ENCODE data around the gene SGIP1.

SGIP1 gene

DNA sequence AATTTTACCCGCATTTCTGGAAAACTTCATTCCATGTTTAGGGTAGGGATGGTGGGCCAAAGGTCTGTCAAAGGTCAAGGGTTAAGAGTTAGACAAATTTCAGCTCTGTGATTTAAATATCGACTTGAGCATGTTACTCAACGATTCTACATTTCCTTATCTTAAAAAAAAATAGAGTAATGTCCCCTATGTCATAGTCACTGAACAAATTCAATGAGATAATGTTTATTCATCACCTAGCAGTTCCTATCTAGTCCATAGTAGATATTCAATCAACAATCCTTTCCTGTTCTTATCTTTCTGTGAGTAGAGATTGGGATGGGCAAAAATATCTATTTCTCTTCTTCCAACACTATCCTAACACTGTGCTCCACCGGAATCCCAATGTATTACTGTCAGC is 217.2 kb downstream of the SGIP1 start:
- Histone ChIP-seq H3K4me3 (ENCODE audit: low read length in 2 of 2) (no peak overlapping the region), H4K91ac (ENCODE audit: low read depth, low read length, poor library complexity) (no peak overlapping the region), H3K27me3 (ENCODE audit: control insufficient read depth in 3 of 3, insufficient read depth in 3 of 3, low read depth in 1 of 3, low read length in 3 of 3) (peaks cover 0 to 13% (median 2%) of the 10 kb centered on the region in 3 experiments), H3K4me1 (ENCODE audit: control insufficient read depth in 2 of 2, insufficient read depth in 1 of 2, low read depth in 1 of 2, low read length in 2 of 2) (peaks cover 3 to 7% of the 10 kb centered on the region in 2 donors), H3K4ac (ENCODE audit: low read length) (no peak overlapping the region), H4K8ac (ENCODE audit: low read depth, low read length) (no peak overlapping the region), H2BK120ac (ENCODE audit: low read depth, low read length) (no peak overlapping the region), H3K27ac (replicated peaks; ENCODE audit: low read length) (no peak overlapping the region), H3K18ac (ENCODE audit: low read length) (no peak overlapping the region), H2BK15ac (ENCODE audit: low read length) (no peak overlapping the region), H2BK5ac (ENCODE audit: low read length) (no peak overlapping the region), H3K79me1 (ENCODE audit: low read depth, low read length) (no peaks in the 10 kb centered on the region), H3K14ac (ENCODE audit: low read length) (no peak overlapping the region), H3K9me3 (replicated peaks in 1 of 2; ENCODE audit: control insufficient read depth in 2 of 2, insufficient read depth in 1 of 2, low read depth in 1 of 2, low read length in 2 of 2) (peaks cover 0 to 2% of the 10 kb centered on the region in 2 donors), H3K9ac (ENCODE audit: low read depth, low read length, poor library complexity) (no peak overlapping the region), H2BK12ac (ENCODE audit: low read length) (no peak overlapping the region), H2AFZ (ENCODE audit: low read length) (no peak overlapping the region), H3K23ac (ENCODE audit: low read depth, low read length, poor library complexity) (no peak overlapping the region), H3K36me3 (replicated peaks in 1 of 2; ENCODE audit: control insufficient read depth in 2 of 2, insufficient read depth in 2 of 2, low read length in 2 of 2) (no peaks in the 10 kb centered on the region), H2AK5ac (ENCODE audit: low read depth, low read length) (no peak overlapping the region), H3K4me2 (ENCODE audit: insufficient read depth, low read length, poor library complexity, severe bottlenecking) (no peak overlapping the region)
- no peak for DNase-seq (ENCODE audit: low spot score)
- no CpG with 5 or more reads among the region's 4 CpGs for WGBS, 2 donors (ENCODE audit: extremely low coverage in 2 of 2, insufficient read length in 2 of 2, insufficient replicate concordance in 1 of 2)

DNA sequence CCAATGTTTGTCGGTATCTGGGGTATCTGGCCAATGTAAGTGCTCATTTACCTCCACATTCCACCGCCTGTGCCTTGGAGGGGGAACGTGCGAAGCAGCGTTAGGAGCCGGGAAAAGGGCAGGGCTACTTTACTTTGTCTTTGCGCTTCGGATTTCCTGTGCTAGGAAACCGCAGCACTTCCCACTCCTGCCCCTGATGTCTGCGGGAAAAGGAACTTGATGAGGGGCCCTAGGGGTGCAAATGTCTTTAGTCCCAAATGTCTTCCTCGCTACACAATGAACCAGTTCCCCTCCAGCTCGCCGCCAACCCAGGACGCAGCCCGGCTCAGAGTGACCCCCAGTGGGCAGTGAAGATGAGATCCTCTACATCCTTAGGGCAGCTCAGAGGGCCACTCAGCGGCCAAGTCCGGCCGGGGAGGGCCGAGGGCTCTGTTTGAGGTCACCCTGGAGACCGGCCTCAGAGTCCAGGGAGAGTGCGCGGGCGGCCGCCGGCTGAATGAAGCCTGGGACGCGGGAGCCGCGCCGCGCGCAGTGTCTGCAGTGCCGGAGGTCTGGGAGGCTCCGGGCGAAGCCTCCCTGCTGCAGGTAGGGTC is 218.1 kb downstream of the SGIP1 start, which contains the start of gene DYNLT5:
TSS of gene DYNLT5 (plus strand) at position 460 of the 593 bp plus-strand sequence. CDS start 2,200 bp downstream, outside the sequence.
- H3K79me1 ChIP-seq (ENCODE audit: low read depth, low read length), result no peaks in the 10 kb centered on the region

DNA sequence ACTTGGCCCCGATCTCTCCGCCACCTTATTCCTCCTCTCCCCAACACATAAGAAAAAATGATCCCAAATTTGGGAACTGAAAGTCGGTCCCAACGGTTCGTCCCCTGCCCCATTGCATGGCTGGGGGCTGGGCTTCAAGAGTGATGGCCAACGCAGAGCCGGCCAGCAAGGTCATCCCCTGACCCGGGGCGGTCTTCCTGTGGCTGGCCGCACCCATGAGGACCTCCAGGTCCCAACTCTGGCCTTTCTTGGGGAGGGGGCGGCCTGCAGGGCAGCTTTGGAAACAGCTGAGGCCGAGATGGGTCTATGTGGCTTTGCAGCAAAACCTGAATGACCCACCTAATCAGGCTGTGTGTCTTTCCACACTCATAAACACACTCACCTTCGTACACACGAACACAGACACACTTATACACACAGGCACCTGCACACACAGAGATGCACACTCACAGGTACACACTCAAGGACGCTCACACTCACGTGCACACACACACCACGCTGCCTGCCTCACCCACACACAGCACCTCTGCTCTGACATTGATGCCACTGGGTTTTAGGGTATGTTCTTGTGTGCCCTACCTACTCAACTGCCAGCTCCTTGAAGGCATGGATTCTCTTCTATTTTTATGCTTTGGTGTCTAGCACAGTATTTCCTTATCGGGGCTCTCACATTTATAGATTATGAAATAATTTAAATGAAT is 218.9 kb downstream of the SGIP1 start:
- whole genome bisulfite sequencing, 2 donors (ENCODE audit: extremely low coverage in 2 of 2, insufficient read length in 2 of 2, insufficient replicate concordance in 1 of 2), result no CpG with 5 or more reads among the region's 18 CpGs
- peak overlapping the region; percentile 89 for H2AFZ ChIP-seq (ENCODE audit: low read length)

More for the DNA sequence above, 218.1 kb downstream of the SGIP1 start, which contains the start of gene DYNLT5:
- Histone ChIP-seq H3K9me3 (replicated peaks in 1 of 2; ENCODE audit: control insufficient read depth in 2 of 2, insufficient read depth in 1 of 2, low read depth in 1 of 2, low read length in 2 of 2) (peaks cover 0 to 2% of the 10 kb centered on the region in 2 donors), H2BK120ac (ENCODE audit: low read depth, low read length) (no peak within 1 kb of the TSS), H2BK15ac (ENCODE audit: low read length) (no peak within 1 kb of the TSS), H3K9ac (ENCODE audit: low read depth, low read length, poor library complexity) (peak within 1 kb of the TSS; percentile 30), H3K23ac (ENCODE audit: low read depth, low read length, poor library complexity) (peak within 1 kb of the TSS; percentile 9), H4K91ac (ENCODE audit: low read depth, low read length, poor library complexity) (no peak within 1 kb of the TSS), H3K4ac (ENCODE audit: low read length) (no peak within 1 kb of the TSS), H3K18ac (ENCODE audit: low read length) (peak within 1 kb of the TSS; percentile 74), H3K4me2 (ENCODE audit: insufficient read depth, low read length, poor library complexity, severe bottlenecking) (peak within 1 kb of the TSS; percentile 77), H2BK12ac (ENCODE audit: low read length) (no peak within 1 kb of the TSS), H2AK5ac (ENCODE audit: low read depth, low read length) (peak within 1 kb of the TSS; percentile 34), H3K27me3 (ENCODE audit: control insufficient read depth in 3 of 3, insufficient read depth in 3 of 3, low read depth in 1 of 3, low read length in 3 of 3) (peaks cover 0 to 13% (median 2%) of the 10 kb centered on the region in 3 experiments), H4K8ac (ENCODE audit: low read depth, low read length) (no peak within 1 kb of the TSS), H2BK5ac (ENCODE audit: low read length) (no peak within 1 kb of the TSS), H3K36me3 (replicated peaks in 1 of 2; ENCODE audit: control insufficient read depth in 2 of 2, insufficient read depth in 2 of 2, low read length in 2 of 2) (no peaks in the 10 kb centered on the region), H3K4me1 (ENCODE audit: control insufficient read depth in 2 of 2, insufficient read depth in 1 of 2, low read depth in 1 of 2, low read length in 2 of 2) (peaks cover 3 to 7% of the 10 kb centered on the region in 2 donors), H2AFZ (ENCODE audit: low read length) (peak within 1 kb of the TSS; percentile 89), H3K4me3 (ENCODE audit: low read length in 2 of 2) (peak within 1 kb of the TSS; percentile 37 to 75), H3K14ac (ENCODE audit: low read length) (no peak within 1 kb of the TSS), H3K27ac (replicated peaks; ENCODE audit: low read length) (no peak within 1 kb of the TSS)
- no CpG with 5 or more reads among the region's 35 CpGs for WGBS, 2 donors (ENCODE audit: extremely low coverage in 2 of 2, insufficient read length in 2 of 2, insufficient replicate concordance in 1 of 2)
- DNase-seq (ENCODE audit: low spot score), result peak; percentile 51

DNA sequence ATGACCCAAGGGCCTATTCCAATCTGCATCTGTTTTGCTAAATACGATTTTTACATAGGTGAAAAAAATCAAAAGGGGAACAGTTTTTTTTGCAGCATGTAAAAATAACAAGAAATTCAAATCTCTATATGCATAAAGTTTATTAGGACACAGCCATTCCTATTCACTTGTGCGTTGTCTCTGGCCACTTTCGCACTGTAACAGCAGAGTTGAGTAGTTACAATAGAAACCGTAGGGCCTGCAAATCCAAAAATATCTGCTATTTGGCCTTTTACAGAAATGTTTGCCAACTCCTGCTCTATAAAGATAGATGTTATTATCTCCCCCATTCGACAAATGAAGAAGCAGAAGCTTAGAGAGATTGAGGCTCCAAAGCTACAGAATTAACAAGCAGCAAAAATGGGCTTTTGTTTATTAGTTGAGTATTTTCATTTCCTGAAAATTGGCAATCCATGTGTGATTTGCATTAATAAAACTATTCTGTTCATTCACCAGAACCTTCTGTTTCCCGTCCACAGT is 223.8 kb downstream of the SGIP1 start:
- no peak overlapping the region for H3K18ac ChIP-seq (ENCODE audit: low read length)
- no peak for DNase-seq (ENCODE audit: low spot score)
- no peaks in the 10 kb centered on the region for H3K79me1 ChIP-seq (ENCODE audit: low read depth, low read length)
- peaks cover 2% of the 10 kb centered on the region in 2 donors for H3K4me1 ChIP-seq (ENCODE audit: control insufficient read depth in 2 of 2, insufficient read depth in 1 of 2, low read depth in 1 of 2, low read length in 2 of 2)
- WGBS, 2 donors (ENCODE audit: extremely low coverage in 2 of 2, insufficient read length in 2 of 2, insufficient replicate concordance in 1 of 2), result no CpG with 5 or more reads among the region's 6 CpGs
- H3K23ac ChIP-seq (ENCODE audit: low read depth, low read length, poor library complexity), result no peak overlapping the region
- no peak overlapping the region for H2BK12ac ChIP-seq (ENCODE audit: low read length)
- H3K14ac ChIP-seq (ENCODE audit: low read length), result no peak overlapping the region
- no peak overlapping the region for H2BK5ac ChIP-seq (ENCODE audit: low read length)
- H3K9me3 ChIP-seq (replicated peaks in 1 of 2; ENCODE audit: control insufficient read depth in 2 of 2, insufficient read depth in 1 of 2, low read depth in 1 of 2, low read length in 2 of 2), result peaks cover 0 to 2% of the 10 kb centered on the region in 2 donors
- H4K8ac ChIP-seq (ENCODE audit: low read depth, low read length), result no peak overlapping the region
- no peak overlapping the region for H2BK120ac ChIP-seq (ENCODE audit: low read depth, low read length)
- no peak overlapping the region for H3K27ac ChIP-seq (replicated peaks; ENCODE audit: low read length)
- H2AFZ ChIP-seq (ENCODE audit: low read length), result peak overlapping the region; percentile 43
- H3K36me3 ChIP-seq (replicated peaks in 1 of 2; ENCODE audit: control insufficient read depth in 2 of 2, insufficient read depth in 2 of 2, low read length in 2 of 2), result no peaks in the 10 kb centered on the region
- H3K4ac ChIP-seq (ENCODE audit: low read length), result no peak overlapping the region
- H2BK15ac ChIP-seq (ENCODE audit: low read length), result no peak overlapping the region
- H3K9ac ChIP-seq (ENCODE audit: low read depth, low read length, poor library complexity), result no peak overlapping the region
- H3K27me3 ChIP-seq (ENCODE audit: control insufficient read depth in 3 of 3, insufficient read depth in 3 of 3, low read depth in 1 of 3, low read length in 3 of 3), result peaks cover 0 to 7% (median 2%) of the 10 kb centered on the region in 3 experiments
- H4K91ac ChIP-seq (ENCODE audit: low read depth, low read length, poor library complexity), result no peak overlapping the region
- H3K4me3 ChIP-seq (ENCODE audit: low read length in 2 of 2), result no peak overlapping the region
- H2AK5ac ChIP-seq (ENCODE audit: low read depth, low read length), result no peak overlapping the region
- H3K4me2 ChIP-seq (ENCODE audit: insufficient read depth, low read length, poor library complexity, severe bottlenecking), result no peak overlapping the region

More for the DNA sequence above, 218.9 kb downstream of the SGIP1 start:
- H3K36me3 ChIP-seq (replicated peaks in 1 of 2; ENCODE audit: control insufficient read depth in 2 of 2, insufficient read depth in 2 of 2, low read length in 2 of 2), result no peaks in the 10 kb centered on the region
- H4K8ac ChIP-seq (ENCODE audit: low read depth, low read length), result no peak overlapping the region
- no peak overlapping the region for H2BK15ac ChIP-seq (ENCODE audit: low read length)
- no peak overlapping the region for H3K14ac ChIP-seq (ENCODE audit: low read length)
- no peak overlapping the region for H3K27ac ChIP-seq (replicated peaks; ENCODE audit: low read length)
- H3K4ac ChIP-seq (ENCODE audit: low read length), result no peak overlapping the region
- H4K91ac ChIP-seq (ENCODE audit: low read depth, low read length, poor library complexity), result no peak overlapping the region
- no peak overlapping the region for H3K9ac ChIP-seq (ENCODE audit: low read depth, low read length, poor library complexity)
- H3K23ac ChIP-seq (ENCODE audit: low read depth, low read length, poor library complexity), result peak overlapping the region; percentile 9
- peak overlapping the region; percentile 37 to 75 for H3K4me3 ChIP-seq (ENCODE audit: low read length in 2 of 2)
- H3K4me1 ChIP-seq (ENCODE audit: control insufficient read depth in 2 of 2, insufficient read depth in 1 of 2, low read depth in 1 of 2, low read length in 2 of 2), result peaks cover 3 to 7% of the 10 kb centered on the region in 2 donors
- H2BK120ac ChIP-seq (ENCODE audit: low read depth, low read length), result no peak overlapping the region
- H2BK5ac ChIP-seq (ENCODE audit: low read length), result no peak overlapping the region
- DNase-seq (ENCODE audit: low spot score), result no peak
- H3K4me2 ChIP-seq (ENCODE audit: insufficient read depth, low read length, poor library complexity, severe bottlenecking), result peak overlapping the region; percentile 77
- peaks cover 0 to 13% (median 2%) of the 10 kb centered on the region in 3 experiments for H3K27me3 ChIP-seq (ENCODE audit: control insufficient read depth in 3 of 3, insufficient read depth in 3 of 3, low read depth in 1 of 3, low read length in 3 of 3)
- peak overlapping the region; percentile 74 for H3K18ac ChIP-seq (ENCODE audit: low read length)
- peak overlapping the region; percentile 34 for H2AK5ac ChIP-seq (ENCODE audit: low read depth, low read length)
- H3K79me1 ChIP-seq (ENCODE audit: low read depth, low read length), result no peaks in the 10 kb centered on the region
- H3K9me3 ChIP-seq (replicated peaks in 1 of 2; ENCODE audit: control insufficient read depth in 2 of 2, insufficient read depth in 1 of 2, low read depth in 1 of 2, low read length in 2 of 2), result peaks cover 0 to 2% of the 10 kb centered on the region in 2 donors
- H2BK12ac ChIP-seq (ENCODE audit: low read length), result no peak overlapping the region
